GM12874 (cell line): ENCODE measurements around the gene LRP1B.

Experiments
- CTCF ChIP-seq: IDR thresholded peaks from 2 replicates; pipeline ENCODE4 v1.5.1; 2011; ENCODE audit warnings: low read depth, mild to moderate bottlenecking, control low read depth, low read length, moderate library complexity; ENCODE audit not compliant: insufficient read depth

The LRP1B gene

DNA sequence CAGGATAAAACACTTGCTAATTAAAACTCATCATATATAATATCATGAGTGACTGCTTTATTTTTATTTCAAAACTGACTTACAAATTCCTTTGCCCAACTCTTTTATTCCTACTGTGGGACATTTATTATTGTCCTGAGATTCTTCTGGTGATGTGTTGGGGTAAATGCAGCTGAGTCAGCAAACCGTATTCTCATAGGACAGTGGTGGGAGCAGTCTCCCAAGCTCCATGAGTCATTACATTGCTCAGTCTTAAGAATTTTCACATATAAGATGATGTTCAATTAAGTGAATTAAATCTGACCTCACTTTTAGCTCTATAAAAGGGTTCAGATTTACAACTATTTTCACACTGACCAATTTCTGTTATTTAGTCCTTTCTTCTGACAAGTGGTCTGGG lies 1530.7 kb downstream of the LRP1B start:
- TF ChIP-seq CTCF = no peak

GRCh38 chr2:140597836-140598235 lies 1533.0 kb downstream of the LRP1B start:
- TF ChIP-seq CTCF = no peak

GRCh38 chr2:140597205-140597604 lies 1533.6 kb downstream of the LRP1B start:
- no peak for TF ChIP-seq CTCF

GRCh38 chr2:140596447-140596846 lies 1534.4 kb downstream of the LRP1B start:
- TF ChIP-seq CTCF = no peak

- TF ChIP-seq CTCF = no peak
Observed at GRCh38 chr2:140595107-140595506, 1535.7 kb downstream of the LRP1B start.

DNA sequence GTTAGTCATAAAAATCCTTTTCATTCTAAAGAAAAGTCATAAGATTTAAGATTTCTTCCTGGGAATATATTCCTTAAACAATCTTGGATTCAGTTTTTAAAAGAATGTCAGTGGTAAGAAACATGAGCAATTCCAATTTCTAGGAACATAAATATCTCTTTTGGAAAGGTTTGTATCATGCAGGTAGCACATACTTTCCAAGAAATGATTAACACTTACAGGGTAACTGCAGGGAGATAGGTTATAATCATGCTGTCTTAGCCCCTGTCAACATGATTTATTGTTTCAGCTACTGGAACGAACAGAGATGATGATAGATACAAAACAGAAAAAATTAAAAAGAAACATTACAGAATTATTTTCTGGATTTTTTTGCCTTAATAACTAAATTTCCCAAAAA lies 1537.7 kb downstream of the LRP1B start:
- no peak for TF ChIP-seq CTCF

DNA sequence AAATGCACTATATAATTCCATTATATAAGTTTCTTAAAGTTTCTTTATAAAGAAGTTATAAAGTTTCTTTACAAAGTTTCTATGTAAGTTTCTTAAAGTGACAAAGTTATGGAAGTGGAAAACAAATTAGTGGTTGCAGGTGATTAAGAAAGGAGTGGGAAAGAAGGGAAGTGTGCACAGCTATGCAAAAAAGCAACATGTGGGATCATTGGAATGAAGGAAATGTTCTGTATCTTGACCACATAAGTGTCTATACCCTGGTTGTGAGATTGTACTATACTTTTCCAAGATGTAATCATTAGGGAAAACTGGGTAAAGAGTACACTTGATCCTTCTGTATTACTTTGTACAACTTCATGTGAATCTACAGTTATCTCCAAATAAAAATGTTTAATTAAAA lies 1541.1 kb downstream of the LRP1B start:
- TF ChIP-seq CTCF = no peak

DNA sequence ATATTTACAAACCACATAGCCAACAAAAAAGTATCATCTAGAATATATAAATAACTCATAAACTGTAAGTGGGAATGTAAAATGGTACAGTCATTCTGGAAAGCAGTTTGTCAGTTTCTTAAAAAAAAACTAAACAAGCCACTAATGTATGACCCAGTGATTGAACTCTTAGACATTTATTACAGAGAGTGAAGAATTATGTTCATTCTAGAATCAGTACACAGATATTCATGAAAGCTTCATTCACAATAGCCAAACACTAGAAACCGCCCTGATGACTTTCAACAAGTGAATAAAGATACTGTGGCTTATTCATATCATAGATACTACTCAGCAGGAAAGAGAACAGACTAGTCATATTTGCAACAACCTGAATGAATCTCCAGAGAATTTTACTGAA lies 1541.5 kb downstream of the LRP1B start:
- TF ChIP-seq CTCF = no peak
